OCI-M2 (cell line): ENCODE data around the gene NIPAL3.
"Not testable (repeated sequence)": the region's sequence is repeated elsewhere in the genome, so short reads cannot be mapped to it uniquely, and the experiment has no call there.

Experiments
- DNase-seq: peaks from one replicate; lab custom pipeline; 2025; ENCODE audit not compliant: unreplicated experiment; lab: John Stamatoyannopoulos, UW

NIPAL3 gene

GRCh38 chr1:24488159-24488558, 72.6 kb downstream of the NIPAL3 start:
- DNase-seq, result not testable (repeated sequence)

GRCh38 chr1:24489674-24490073, 74.1 kb downstream of the NIPAL3 start:
- no peak for DNase-seq

- no peak for DNase-seq
Observed at GRCh38 chr1:24490101-24490781, 74.6 kb downstream of the NIPAL3 start.

GRCh38 chr1:24491577-24492360, 76.2 kb downstream of the NIPAL3 start:
- DNase-seq, result no peak

- not testable (repeated sequence) for DNase-seq
Observed at GRCh38 chr1:24492935-24493334, 77.3 kb downstream of the NIPAL3 start.

- DNase-seq, result no peak
Observed at GRCh38 chr1:24493785-24494184, 78.2 kb downstream of the NIPAL3 start.

- DNase-seq, result no peak
Observed at GRCh38 chr1:24498589-24498988, 83.0 kb downstream of the NIPAL3 start.

- no peak for DNase-seq
Observed at GRCh38 chr1:24500448-24501048, 84.9 kb downstream of the NIPAL3 start.

- no peak for DNase-seq
Observed at GRCh38 chr1:24501371-24502064, 85.9 kb downstream of the NIPAL3 start.

GRCh38 chr1:24502065-24502708, 86.6 kb downstream of the NIPAL3 start:
- no peak for DNase-seq

- DNase-seq, result peak; percentile 45
Observed at GRCh38 chr1:24502709-24503058, 87.1 kb downstream of the NIPAL3 start, which contains the start of gene RCAN3. TSS of gene RCAN3 (plus strand) at chr1:24502836. CDS start at chr1:24514373, 11,537 bp downstream.

GRCh38 chr1:24503059-24503751, 87.6 kb downstream of the NIPAL3 start:
- DNase-seq, result no peak

- no peak for DNase-seq
Observed at GRCh38 chr1:24503870-24504523, 88.4 kb downstream of the NIPAL3 start.

GRCh38 chr1:24504560-24504959, 89.0 kb downstream of the NIPAL3 start:
- no peak for DNase-seq

GRCh38 chr1:24505816-24506215, 90.2 kb downstream of the NIPAL3 start:
- no peak for DNase-seq

GRCh38 chr1:24506691-24507381, 91.2 kb downstream of the NIPAL3 start:
- DNase-seq, result no peak

GRCh38 chr1:24507405-24507804, 91.8 kb downstream of the NIPAL3 start:
- no peak for DNase-seq

- DNase-seq, result no peak
Observed at GRCh38 chr1:24508911-24509310, 93.3 kb downstream of the NIPAL3 start.

- no peak for DNase-seq
Observed at GRCh38 chr1:24513706-24514105, 98.1 kb downstream of the NIPAL3 start.
